Activated CD8-positive, alpha-beta memory T cell treated with anti-CD3 and anti-CD28 coated beads for 24 hours (primary cell): Measurements from ENCODE around the gene HIVEP3.
"Not testable (repeated sequence)": the region's sequence is repeated elsewhere in the genome, so short reads cannot be mapped to it uniquely, and the experiment has no call there.

Experiments
- DNase-seq: peaks from one replicate; pipeline ENCODE4 v3.0.0-alpha.2; 2020

HIVEP3 gene

DNA sequence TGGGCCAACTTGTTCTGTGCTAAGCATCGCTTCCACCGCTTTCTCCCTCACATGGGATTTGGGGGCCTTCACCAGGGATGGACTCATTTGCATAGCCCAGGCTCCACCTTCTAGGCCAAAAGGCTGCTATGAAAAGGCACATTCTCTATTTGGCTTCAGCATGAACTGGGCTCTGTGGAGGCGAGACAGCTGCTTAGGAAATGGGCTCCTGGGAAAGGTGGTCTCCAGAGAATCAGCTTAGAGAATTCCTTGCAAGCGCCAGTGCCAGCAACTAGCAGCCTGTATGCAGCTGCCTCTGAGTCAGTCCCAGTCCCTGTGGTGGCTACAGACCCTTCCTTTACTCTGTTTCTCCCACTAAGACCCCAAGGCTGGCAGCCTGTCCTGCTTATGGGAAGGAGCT lies 214.5 kb downstream of the HIVEP3 start:
- DNase-seq = no peak

DNA sequence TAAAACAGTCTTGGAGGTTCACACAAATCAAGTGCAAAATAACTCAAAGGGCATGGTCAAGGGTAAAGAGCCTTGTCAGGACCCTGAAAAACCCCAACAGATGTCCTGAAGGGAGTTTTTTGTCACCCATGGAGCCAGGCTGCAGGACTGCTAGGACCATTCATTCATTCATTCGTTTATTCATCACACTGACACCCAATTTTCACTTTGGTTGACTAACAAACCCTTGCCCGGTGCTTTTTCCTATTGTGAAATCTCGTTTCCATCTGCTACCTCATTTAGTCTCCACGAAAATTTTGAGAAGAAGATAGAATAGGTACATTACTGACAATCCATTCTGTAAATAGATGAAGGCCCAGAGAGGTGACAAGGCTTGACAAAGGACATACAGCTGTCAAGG lies 216.0 kb downstream of the HIVEP3 start:
- DNase-seq = no peak

- DNase-seq = no peak
Observed at GRCh38 chr1:41700986-41701535, 217.7 kb downstream of the HIVEP3 start.

DNA sequence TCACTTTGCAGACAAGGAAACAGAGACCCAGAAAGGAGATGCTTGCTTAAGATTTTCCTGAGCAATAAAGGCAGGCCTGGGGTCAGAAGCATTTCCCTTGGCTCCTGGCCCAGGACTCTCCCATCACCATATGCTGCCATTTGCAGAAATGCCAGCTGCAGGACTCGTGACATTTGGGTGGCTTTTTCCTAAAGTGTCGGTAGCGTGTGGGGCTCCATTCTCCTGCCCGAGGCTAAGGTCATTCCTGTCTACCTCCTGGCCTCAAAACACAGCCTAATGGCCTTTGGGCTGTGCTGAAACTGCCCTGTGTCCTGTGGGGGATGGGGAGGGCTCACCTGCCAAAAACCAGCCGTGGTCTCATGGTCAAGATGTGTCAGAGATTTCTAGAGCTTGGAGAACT lies 218.1 kb downstream of the HIVEP3 start:
- no peak for DNase-seq

GRCh38 chr1:41699861-41700248 lies 218.9 kb downstream of the HIVEP3 start:
- no peak for DNase-seq

GRCh38 chr1:41698916-41699860 lies 219.5 kb downstream of the HIVEP3 start:
- no peak for DNase-seq

- DNase-seq = no peak
Observed at GRCh38 chr1:41696381-41696780, 222.3 kb downstream of the HIVEP3 start.

DNA sequence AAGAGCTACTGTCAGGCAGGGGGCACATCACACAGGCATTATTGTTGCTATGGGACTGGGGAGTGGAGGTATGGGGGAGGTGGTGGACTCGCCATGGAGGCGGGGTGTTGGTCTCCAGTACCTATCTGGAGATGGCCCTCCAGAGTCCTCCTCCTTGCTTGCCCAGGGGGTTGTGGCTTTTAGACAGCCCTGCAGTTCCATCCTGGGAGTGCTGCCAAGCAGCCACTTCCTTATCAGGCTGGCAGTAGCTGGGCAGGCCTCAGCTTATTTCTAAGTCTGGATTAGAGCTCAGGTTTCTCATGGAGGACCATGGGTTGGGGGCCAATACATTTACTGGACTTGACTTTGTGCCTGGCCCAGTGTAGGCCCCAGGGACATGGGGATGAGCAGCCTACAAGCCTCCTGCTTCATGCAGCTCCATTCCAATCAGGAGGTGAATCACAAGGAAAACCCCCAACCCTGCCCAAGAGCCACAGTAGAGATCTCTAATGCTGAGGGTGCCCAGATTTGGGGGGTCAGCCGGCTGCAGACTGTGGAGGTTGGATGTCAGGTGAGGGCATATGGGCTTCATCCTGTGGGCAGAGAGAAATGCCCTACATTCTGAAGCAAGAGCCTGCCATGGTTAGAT lies 223.5 kb downstream of the HIVEP3 start:
- DNase-seq = no peak

DNA sequence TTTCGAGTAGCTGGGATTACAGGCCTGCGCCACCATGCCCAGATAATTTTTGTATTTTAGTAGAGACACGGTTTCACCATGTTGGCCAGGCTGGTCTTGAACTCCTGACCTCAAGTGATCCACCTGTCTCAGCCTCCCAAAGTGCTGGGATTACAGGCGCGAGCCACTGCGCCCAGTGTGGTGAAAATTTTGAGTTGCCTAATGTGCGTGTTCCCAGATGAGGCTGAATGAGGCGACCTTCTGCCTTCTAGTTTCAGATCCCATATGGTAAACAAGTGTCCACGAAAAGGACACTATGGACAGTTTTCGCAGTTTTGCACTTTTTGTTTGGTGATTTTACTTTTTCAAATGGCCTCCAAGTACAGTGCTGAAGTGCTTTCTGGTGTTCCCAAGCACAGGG lies 226.8 kb downstream of the HIVEP3 start:
- not testable (repeated sequence) for DNase-seq

- no peak for DNase-seq
Observed at GRCh38 chr1:41691424-41691823, 227.3 kb downstream of the HIVEP3 start.

- DNase-seq = no peak
Observed at GRCh38 chr1:41690331-41690730, 228.4 kb downstream of the HIVEP3 start.

- no peak for DNase-seq
Observed at GRCh38 chr1:41689558-41689981, 229.2 kb downstream of the HIVEP3 start.

DNA sequence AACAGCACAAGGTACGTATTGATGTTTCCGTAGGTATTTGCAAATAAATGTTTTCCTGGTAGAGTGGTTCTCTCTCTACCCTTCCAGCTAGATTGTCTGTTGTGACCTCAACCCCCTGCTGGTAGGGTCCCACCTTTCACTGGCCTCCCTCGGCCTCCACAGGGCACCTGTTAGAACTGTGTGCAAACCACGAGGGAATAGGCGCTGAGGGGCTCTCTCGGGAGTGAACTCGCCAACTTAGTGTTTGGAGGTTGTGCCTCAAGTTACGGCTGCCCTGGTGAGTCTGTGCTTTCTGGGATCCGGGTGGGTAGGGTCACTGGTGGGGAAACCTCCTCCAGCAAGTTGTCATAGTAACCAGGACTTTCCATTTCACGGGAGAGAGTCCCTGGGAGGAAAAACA lies 229.6 kb downstream of the HIVEP3 start:
- no peak for DNase-seq

GRCh38 chr1:41687007-41687406 lies 231.7 kb downstream of the HIVEP3 start:
- DNase-seq = no peak

DNA sequence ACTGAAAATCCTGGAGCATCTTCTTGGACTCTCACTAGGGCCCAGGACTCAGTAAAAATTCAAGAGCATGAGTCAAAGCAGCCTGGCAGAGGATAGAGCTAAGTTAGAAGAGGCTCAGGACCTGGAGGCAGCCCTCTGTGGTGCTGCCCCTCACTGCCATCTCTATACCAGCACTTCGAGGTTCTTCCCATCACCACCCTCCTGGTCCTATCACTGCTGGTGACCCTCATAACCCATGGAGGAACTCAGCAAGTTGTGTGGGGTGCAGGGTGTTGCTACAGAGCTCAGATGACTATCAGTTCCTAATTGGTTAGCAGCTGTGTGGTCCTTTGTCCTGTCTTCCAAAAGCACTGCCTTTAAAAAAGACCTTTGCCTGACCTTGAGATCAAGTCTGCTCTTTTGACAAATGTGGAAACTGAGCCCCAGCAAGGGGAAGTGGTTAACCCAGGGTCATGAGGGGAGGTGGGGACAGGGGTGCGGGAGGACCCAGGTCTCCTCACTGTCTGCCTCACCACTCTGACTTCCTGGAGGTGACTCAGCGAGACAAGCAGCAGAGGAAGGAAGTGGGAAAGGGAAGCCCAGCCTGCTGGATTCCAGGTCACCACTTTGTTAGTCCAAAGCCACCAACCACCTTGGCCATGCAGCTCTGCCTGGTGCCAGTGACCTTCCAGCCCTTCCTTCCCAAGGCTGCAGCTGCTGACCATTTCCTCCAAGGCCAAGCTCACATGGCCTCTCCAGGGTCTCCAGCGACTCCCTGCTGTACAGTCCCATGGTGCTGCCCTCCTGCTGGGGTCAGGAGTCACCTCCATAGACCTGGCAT lies 234.8 kb downstream of the HIVEP3 start:
- no peak for DNase-seq

DNA sequence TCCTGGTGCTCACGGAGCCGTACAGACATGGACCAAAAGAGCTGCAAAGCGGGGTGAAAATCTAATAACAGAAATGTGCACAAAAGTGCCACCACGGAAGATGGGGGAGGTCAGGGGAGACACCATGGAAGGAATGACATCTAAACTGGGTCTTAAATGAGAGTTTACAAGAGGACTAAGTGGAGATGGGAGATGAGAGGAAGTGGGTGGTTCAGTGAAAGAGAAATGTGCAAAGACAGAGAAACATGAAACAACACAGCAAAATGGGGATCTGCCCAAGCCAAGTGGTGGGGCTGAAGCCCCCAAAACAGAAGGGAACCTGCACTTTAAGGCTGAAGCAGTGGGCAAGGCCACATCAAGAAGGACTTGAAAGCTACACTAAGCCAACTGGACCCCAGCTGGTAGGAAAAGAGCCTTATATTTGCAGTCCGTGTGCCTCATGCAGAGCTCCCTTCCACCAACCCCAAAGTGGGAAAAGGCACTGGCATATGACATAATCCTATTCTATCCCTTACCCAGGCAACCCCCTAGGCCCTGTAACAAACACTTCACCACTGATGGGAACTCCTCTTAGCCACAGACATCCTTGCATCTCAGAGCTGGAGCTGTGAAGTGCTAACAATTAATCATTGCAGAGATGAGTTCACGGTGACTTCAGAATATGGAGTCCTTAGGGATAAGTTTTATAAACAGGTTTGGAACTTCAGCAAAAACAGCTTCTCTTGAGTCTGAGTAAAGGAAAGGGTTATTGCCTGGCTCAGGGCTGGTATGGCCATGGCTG lies 235.7 kb downstream of the HIVEP3 start:
- DNase-seq = no peak

DNA sequence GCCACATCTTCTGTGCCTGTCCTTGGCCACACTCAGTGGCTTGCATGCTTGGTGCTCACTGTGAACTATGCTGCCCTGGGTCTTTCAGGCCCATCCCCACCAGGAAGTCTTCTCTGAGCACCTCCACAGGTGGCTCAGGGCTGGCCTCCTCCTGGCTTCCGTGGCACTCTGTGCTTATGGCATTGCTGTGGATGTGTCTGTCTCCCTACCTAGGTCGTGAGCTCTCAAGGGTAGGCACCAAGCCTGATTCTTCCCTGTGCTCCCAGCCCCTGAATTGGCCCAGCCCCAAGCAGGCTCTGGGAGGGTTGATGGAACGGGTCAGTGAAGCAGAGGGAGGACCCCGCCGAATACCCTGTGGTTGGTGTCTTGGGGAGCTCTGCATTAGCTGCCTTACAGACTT lies 236.6 kb downstream of the HIVEP3 start:
- DNase-seq = no peak

GRCh38 chr1:41681331-41682098 lies 237.2 kb downstream of the HIVEP3 start:
- no peak for DNase-seq

DNA sequence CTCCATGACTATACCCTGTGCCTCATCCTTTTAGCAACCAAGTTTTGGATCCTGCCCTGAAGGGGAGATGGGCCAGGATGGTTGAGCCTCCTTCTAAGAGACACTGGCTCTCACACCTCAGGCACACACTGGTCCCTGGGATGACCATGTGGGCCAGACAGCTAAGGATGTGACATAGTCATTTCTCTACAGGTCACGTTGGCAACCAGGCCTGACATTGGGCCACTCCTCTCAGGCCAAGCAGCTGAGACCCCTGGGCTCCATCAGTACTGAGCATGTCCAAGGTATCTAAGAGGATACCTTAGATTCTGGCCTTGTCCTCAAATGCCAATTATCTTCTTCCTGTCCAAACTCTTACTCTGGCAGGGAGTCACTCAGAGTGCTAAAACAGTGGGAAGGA lies 238.7 kb downstream of the HIVEP3 start:
- DNase-seq = no peak

DNA sequence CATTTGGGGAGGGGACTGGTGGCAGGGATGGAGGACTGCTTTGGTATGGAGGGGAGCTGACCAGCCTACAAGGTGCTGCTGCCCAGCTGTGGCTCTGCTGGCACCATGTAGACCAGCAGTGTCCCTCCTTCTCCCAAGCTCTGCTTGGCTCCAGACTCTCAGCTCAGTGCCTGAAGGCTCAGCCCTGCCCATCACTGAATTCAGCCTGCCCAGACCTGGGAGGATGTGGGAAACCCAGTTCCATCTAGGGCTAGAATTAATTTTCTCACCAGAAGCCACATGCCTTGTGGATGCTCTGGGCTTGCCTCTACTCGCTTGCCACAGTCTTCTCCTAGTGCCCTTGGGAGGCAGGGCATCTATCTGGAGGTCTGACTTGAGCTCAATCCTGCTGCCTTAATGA lies 239.2 kb downstream of the HIVEP3 start:
- DNase-seq = no peak

DNA sequence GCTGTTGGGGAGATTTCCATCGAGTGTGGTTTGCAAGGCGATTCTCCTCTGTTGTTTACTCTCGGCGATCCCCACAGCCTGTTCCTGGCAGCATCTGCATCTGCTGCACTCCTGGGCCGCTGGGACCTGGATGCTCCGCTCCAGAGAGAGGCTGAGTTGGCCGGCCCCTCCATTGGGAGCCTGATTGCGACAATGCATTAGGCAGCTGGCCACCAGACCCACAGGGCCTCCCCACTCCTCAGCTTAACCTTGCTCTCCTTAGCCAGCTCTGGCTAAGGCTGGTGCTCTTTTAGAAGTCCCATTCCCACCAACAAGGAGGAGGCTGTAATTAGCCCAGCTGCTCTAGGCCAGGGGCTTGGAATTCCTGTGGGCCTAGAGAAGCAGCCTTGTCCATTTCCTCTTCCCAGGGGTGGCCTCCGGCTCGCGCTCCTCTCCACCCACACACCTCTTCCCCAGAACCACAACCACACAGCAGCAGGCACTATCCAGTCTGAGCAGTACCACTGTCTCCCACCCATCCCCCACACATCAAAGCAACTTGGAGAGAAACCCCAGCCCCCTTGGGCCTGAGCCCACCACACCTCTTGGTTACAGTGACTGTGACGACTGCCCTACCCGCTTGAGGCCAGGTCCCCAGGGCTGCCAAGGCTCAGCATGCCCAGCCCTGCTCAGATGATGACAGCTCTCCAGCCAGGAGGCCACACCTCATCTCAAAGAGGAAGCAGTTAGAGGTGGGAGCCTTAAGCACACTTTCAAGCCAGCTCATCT lies 240.4 kb downstream of the HIVEP3 start:
- DNase-seq = no peak
